ENCODE results near the gene RAB31. TPM values are rescaled to one million over a fixed set of nuclear protein-coding genes. Genes with fewer than 3 reads are reported as not detected.

Gene RAB31
- total RNA-seq, 1 donor from 2014 or later = 26.0 TPM

GRCh38 chr18:9690418-9691188 lies 17.5 kb upstream of the RAB31 start:
- Histone ChIP-seq H3K4me1 (peaks cover 2% of the 10 kb centered on the region), H3K4me3 (no peak overlapping the region), H3K27ac (no peak overlapping the region), H3K36me3 (no peaks in the 10 kb centered on the region), H3K9me3 (no peaks in the 10 kb centered on the region), H3K27me3 (no peaks in the 10 kb centered on the region)
- DNase-seq (ENCODE audit: extremely low spot score in 2 of 2) = no peak
- intact Hi-C loops (cut with DNase I) = loop anchor here (10.0 kb wide), 1 partner anchor 264 kb away; no protein-coding TSS in a partner anchor
- TF ChIP-seq POLR2AphosphoS5 (IDR thresholded peaks at IDR 0.05; ENCODE audit: insufficient read depth in 1 of 2, low read depth in 1 of 2) = no peak
- TF ChIP-seq CTCF (IDR thresholded peaks at IDR 0.05) = no peak
- TF ChIP-seq POLR2A (IDR thresholded peaks at IDR 0.05) = no peak

GRCh38 chr18:9691235-9691634 lies 16.9 kb upstream of the RAB31 start:
- intact Hi-C loops (cut with DNase I) = loop anchor here (10.0 kb wide), 1 partner anchor 264 kb away; no protein-coding TSS in a partner anchor
- no peak for DNase-seq (ENCODE audit: extremely low spot score in 2 of 2)
- Histone ChIP-seq H3K36me3 (no peaks in the 10 kb centered on the region), H3K27ac (no peak overlapping the region), H3K9me3 (no peaks in the 10 kb centered on the region), H3K27me3 (no peaks in the 10 kb centered on the region), H3K4me3 (no peak overlapping the region), H3K4me1 (no peaks in the 10 kb centered on the region)
- TF ChIP-seq POLR2A (IDR thresholded peaks at IDR 0.05) (no peak), CTCF (IDR thresholded peaks at IDR 0.05) (no peak)

GRCh38 chr18:9694174-9694573 lies 13.9 kb upstream of the RAB31 start:
- Histone ChIP-seq H3K27me3 (no peaks in the 10 kb centered on the region), H3K9me3 (no peaks in the 10 kb centered on the region), H3K27ac (no peak overlapping the region), H3K36me3 (no peaks in the 10 kb centered on the region), H3K4me3 (no peak overlapping the region), H3K4me1 (no peaks in the 10 kb centered on the region)
- peak in 1 of 2 donors; percentile 29 for DNase-seq (ENCODE audit: extremely low spot score in 2 of 2)
- intact Hi-C loops (cut with DNase I) = loop anchor here (10.0 kb wide), 1 partner anchor 261 kb away; no protein-coding TSS in a partner anchor
- no peak for TF ChIP-seq POLR2AphosphoS5 (IDR thresholded peaks at IDR 0.05; ENCODE audit: insufficient read depth in 1 of 2, low read depth in 1 of 2)
- TF ChIP-seq CTCF (IDR thresholded peaks at IDR 0.05) = no peak

- Histone ChIP-seq H3K9me3 (no peaks in the 10 kb centered on the region), H3K36me3 (no peaks in the 10 kb centered on the region), H3K27me3 (no peaks in the 10 kb centered on the region), H3K4me1 (no peaks in the 10 kb centered on the region), H3K4me3 (no peak overlapping the region), H3K27ac (no peak overlapping the region)
- DNase-seq (ENCODE audit: extremely low spot score in 2 of 2) = peak in 1 of 2 donors; percentile 65
- intact Hi-C loops (cut with DNase I) = loop anchor here (10.0 kb wide), 1 partner anchor 260 kb away; no protein-coding TSS in a partner anchor
- TF ChIP-seq POLR2AphosphoS5 (IDR thresholded peaks at IDR 0.05; ENCODE audit: insufficient read depth in 1 of 2, low read depth in 1 of 2) = no peak
Observed at GRCh38 chr18:9694952-9695495, 13.1 kb upstream of the RAB31 start.

GRCh38 chr18:9695605-9696004 lies 12.5 kb upstream of the RAB31 start:
- no peak for DNase-seq (ENCODE audit: extremely low spot score in 2 of 2)
- intact Hi-C loops (cut with DNase I) = loop anchor here (10.0 kb wide), 1 partner anchor 259 kb away; no protein-coding TSS in a partner anchor
- no peak overlapping the region for H3K27ac ChIP-seq
- no peaks in the 10 kb centered on the region for H3K9me3 ChIP-seq
- TF ChIP-seq POLR2A (IDR thresholded peaks at IDR 0.05) (no peak), CTCF (IDR thresholded peaks at IDR 0.05) (no peak), POLR2AphosphoS5 (IDR thresholded peaks at IDR 0.05; ENCODE audit: insufficient read depth in 1 of 2, low read depth in 1 of 2) (no peak)
- H3K4me3 ChIP-seq = no peak overlapping the region
- H3K36me3 ChIP-seq = no peaks in the 10 kb centered on the region
- H3K27me3 ChIP-seq = no peaks in the 10 kb centered on the region
- H3K4me1 ChIP-seq = no peaks in the 10 kb centered on the region
